Neural cell (in vitro differentiated cells): ENCODE data around the gene HBE1. TPM values are rescaled to one million over a fixed set of nuclear protein-coding genes. Genes with fewer than 3 reads are reported as not detected.

Experiments
- H2AFZ ChIP-seq: fragments of 200-600, 300-800 bp; sonication (generic), shearing (Covaris generic); 2 replicates; pipeline ENCODE4 v1.6.0; 2014; ENCODE audit warnings: low read depth, mild to moderate bottlenecking, antibody characterized with exemption, low read length, moderate library complexity
- H3F3A ChIP-seq: fragments of 200-600 bp; shearing (Covaris generic); 2 replicates; pipeline ENCODE4 v1.6.1; 2016; ENCODE audit warnings: mild to moderate bottlenecking, moderate library complexity, mixed read lengths, antibody characterized with exemption, low read length; ENCODE audit not compliant: insufficient read depth, poor library complexity, severe bottlenecking
- H3K27ac ChIP-seq: fragments of 200-600, 300-800 bp; sonication (generic), shearing (Covaris generic); 2 replicates; pipeline ENCODE4 v1.5.1; 2014; ENCODE audit warnings: mild to moderate bottlenecking, low read length, moderate library complexity
- H3K27me3 ChIP-seq: fragments of 300-800, 200-600 bp; sonication (generic), shearing (Covaris generic); 2 replicates; pipeline ENCODE4 v1.6.0; 2014; ENCODE audit warnings: mild to moderate bottlenecking, low read depth, low read length, moderate library complexity; ENCODE audit not compliant: insufficient read depth
- H3K36me3 ChIP-seq: fragments of 300-800, 200-600 bp; sonication (generic), shearing (Covaris generic); 2 replicates; pipeline ENCODE4 v1.5.1; 2014; ENCODE audit warnings: mild to moderate bottlenecking, antibody characterized with exemption, low read length, moderate library complexity; ENCODE audit not compliant: insufficient read depth
- H3K4me2 ChIP-seq: fragments of 300-800, 200-600 bp; sonication (generic), shearing (Covaris generic); 2 replicates; pipeline ENCODE4 v1.6.0; 2014; ENCODE audit warnings: mild to moderate bottlenecking, low read length
- H3K4me3 ChIP-seq: fragments of 300-800, 200-600 bp; sonication (generic), shearing (Covaris generic); 2 replicates; pipeline ENCODE4 v1.5.1; 2014; ENCODE audit warnings: mild to moderate bottlenecking, low read length, moderate library complexity
- H3K79me2 ChIP-seq: fragments of 200-600 bp; shearing (Covaris generic); replicated peaks from 2 replicates; pipeline ENCODE4 v1.6.0; 2014; ENCODE audit warnings: mild to moderate bottlenecking, low read length, moderate library complexity; ENCODE audit not compliant: insufficient read depth
- H3K9ac ChIP-seq: fragments of 300-800, 200-600 bp; sonication (generic), shearing (Covaris generic); 2 replicates; pipeline ENCODE4 v1.6.1; 2016; ENCODE audit warnings: mild to moderate bottlenecking, low read length, mixed read lengths
- H3K9me2 ChIP-seq: fragments of 200-600 bp; shearing (Covaris generic); 2 replicates; pipeline ENCODE4 v1.6.1; 2016; ENCODE audit warnings: mild to moderate bottlenecking, low read length, mixed read lengths; ENCODE audit not compliant: insufficient read depth
- H3K9me3 ChIP-seq: fragments of 200-600, 300-800 bp; sonication (generic), shearing (Covaris generic); 2 replicates; pipeline ENCODE4 v1.6.1; 2016; ENCODE audit warnings: mild to moderate bottlenecking, mixed run types, low read length, moderate library complexity, mixed read lengths
- H4K20me1 ChIP-seq: fragments of 200-600 bp; shearing (Covaris generic); 2 replicates; pipeline ENCODE4 v1.6.1; 2016; ENCODE audit warnings: mild to moderate bottlenecking, mixed run types; ENCODE audit not compliant: insufficient read depth
- CTCF ChIP-seq: fragments of 450-650 bp; IDR thresholded peaks from 2 replicates; pipeline ENCODE4 v1.5.1; 2014; ENCODE audit warnings: antibody characterized with exemption, mild to moderate bottlenecking, moderate library complexity; ENCODE audit not compliant: poor library complexity, severe bottlenecking
- EP300 ChIP-seq: fragments of 450-650 bp; conservative IDR thresholded peaks from 2 replicates; pipeline ENCODE4 v1.6.1; 2014; ENCODE audit warnings: antibody characterized with exemption, mild to moderate bottlenecking, moderate library complexity; ENCODE audit not compliant: poor library complexity, severe bottlenecking
- EZH2 ChIP-seq: fragments of 200-600, 300-800 bp; shearing (Covaris generic), sonication (generic); IDR thresholded peaks from 2 replicates; pipeline ENCODE4 v1.6.1; 2014; ENCODE audit warnings: antibody characterized with exemption, low read length, borderline replicate concordance, mild to moderate bottlenecking; ENCODE audit not compliant: insufficient read depth, poor library complexity, severe bottlenecking
- MXI1 ChIP-seq: fragments of 450-650 bp; conservative IDR thresholded peaks from 2 replicates; pipeline ENCODE4 v1.6.1; 2014; ENCODE audit warnings: antibody characterized with exemption, mild to moderate bottlenecking; ENCODE audit not compliant: poor library complexity, severe bottlenecking
- POLR2AphosphoS5 ChIP-seq: IDR thresholded peaks from 2 replicates; pipeline ENCODE4 v1.6.1; 2012
- RAD21 ChIP-seq: fragments of 450-650 bp; conservative IDR thresholded peaks from 2 replicates; pipeline ENCODE4 v1.6.1; 2014; ENCODE audit warnings: antibody characterized with exemption, mild to moderate bottlenecking, moderate library complexity
- REST ChIP-seq: IDR thresholded peaks from 2 replicates; pipeline ENCODE4 v1.6.1; 2012; ENCODE audit warnings: borderline replicate concordance
- SMC3 ChIP-seq: fragments of 450-650 bp; conservative IDR thresholded peaks from 2 replicates; pipeline ENCODE4 v1.6.1; 2014; ENCODE audit warnings: antibody characterized with exemption, mild to moderate bottlenecking, moderate library complexity; ENCODE audit not compliant: poor library complexity
- TAF1 ChIP-seq: IDR thresholded peaks from 2 replicates; pipeline ENCODE4 v1.6.1; 2012; ENCODE audit warnings: low read depth
- polyA plus RNA-seq: library from polyadenylated mRNA; depleted of rRNA; stranded (reverse); fragments of >200 nt; gene quantifications from 2 replicates; pipeline ENCODE4 v1.2.3, GENCODE V29; 2014

HBE1 gene
- polyA plus RNA-seq, 1 donor from 2014 or later: not detected

GRCh38 chr11:5237420-5237819 lies 32.3 kb downstream of the HBE1 start:
- Histone ChIP-seq H3K27ac (no peak overlapping the region), H3K9ac (no peak overlapping the region), H2AFZ (no peak overlapping the region), H3K79me2 (no peaks in the 10 kb centered on the region), H3K36me3 (no peaks in the 10 kb centered on the region), H3K4me2 (no peak overlapping the region), H3F3A (no peaks in the 10 kb centered on the region), H3K4me3 (no peak overlapping the region), H3K9me3 (no peaks in the 10 kb centered on the region), H3K9me2 (no peaks in the 10 kb centered on the region), H3K27me3 (no peaks in the 10 kb centered on the region), H4K20me1 (no peaks in the 10 kb centered on the region)
- TF ChIP-seq TAF1 (no peak), MXI1 (no peak), EZH2 (no peak), RAD21 (no peak), SMC3 (no peak), REST (no peak), POLR2AphosphoS5 (no peak), CTCF (no peak), EP300 (no peak)

GRCh38 chr11:5235364-5236095 lies 34.2 kb downstream of the HBE1 start:
- Histone ChIP-seq H3K9me2 (no peaks in the 10 kb centered on the region), H3K27me3 (no peaks in the 10 kb centered on the region), H3K9ac (no peak overlapping the region), H2AFZ (no peak overlapping the region), H3K79me2 (no peaks in the 10 kb centered on the region), H3K27ac (no peak overlapping the region), H3F3A (no peaks in the 10 kb centered on the region), H3K4me2 (no peak overlapping the region), H3K9me3 (no peaks in the 10 kb centered on the region), H4K20me1 (no peaks in the 10 kb centered on the region), H3K4me3 (no peak overlapping the region), H3K36me3 (no peaks in the 10 kb centered on the region)
- TF ChIP-seq POLR2AphosphoS5 (no peak), CTCF (no peak), REST (no peak), MXI1 (no peak), SMC3 (no peak), EP300 (no peak), RAD21 (no peak), EZH2 (no peak), TAF1 (no peak)
